GM18858 (cell line): ENCODE results near the gene KCNQ1.
A peak's percentile ranks its signal among the peaks of the same experiment; 100 is the strongest.

Experiments
- ATAC-seq: cut with Tn5 transposase; IDR thresholded peaks from one replicate; pipeline ENCODE4 v1.9.1; 2021; ENCODE audit not compliant: unreplicated experiment

KCNQ1 gene, protein sequence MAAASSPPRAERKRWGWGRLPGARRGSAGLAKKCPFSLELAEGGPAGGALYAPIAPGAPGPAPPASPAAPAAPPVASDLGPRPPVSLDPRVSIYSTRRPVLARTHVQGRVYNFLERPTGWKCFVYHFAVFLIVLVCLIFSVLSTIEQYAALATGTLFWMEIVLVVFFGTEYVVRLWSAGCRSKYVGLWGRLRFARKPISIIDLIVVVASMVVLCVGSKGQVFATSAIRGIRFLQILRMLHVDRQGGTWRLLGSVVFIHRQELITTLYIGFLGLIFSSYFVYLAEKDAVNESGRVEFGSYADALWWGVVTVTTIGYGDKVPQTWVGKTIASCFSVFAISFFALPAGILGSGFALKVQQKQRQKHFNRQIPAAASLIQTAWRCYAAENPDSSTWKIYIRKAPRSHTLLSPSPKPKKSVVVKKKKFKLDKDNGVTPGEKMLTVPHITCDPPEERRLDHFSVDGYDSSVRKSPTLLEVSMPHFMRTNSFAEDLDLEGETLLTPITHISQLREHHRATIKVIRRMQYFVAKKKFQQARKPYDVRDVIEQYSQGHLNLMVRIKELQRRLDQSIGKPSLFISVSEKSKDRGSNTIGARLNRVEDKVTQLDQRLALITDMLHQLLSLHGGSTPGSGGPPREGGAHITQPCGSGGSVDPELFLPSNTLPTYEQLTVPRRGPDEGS

DNA sequence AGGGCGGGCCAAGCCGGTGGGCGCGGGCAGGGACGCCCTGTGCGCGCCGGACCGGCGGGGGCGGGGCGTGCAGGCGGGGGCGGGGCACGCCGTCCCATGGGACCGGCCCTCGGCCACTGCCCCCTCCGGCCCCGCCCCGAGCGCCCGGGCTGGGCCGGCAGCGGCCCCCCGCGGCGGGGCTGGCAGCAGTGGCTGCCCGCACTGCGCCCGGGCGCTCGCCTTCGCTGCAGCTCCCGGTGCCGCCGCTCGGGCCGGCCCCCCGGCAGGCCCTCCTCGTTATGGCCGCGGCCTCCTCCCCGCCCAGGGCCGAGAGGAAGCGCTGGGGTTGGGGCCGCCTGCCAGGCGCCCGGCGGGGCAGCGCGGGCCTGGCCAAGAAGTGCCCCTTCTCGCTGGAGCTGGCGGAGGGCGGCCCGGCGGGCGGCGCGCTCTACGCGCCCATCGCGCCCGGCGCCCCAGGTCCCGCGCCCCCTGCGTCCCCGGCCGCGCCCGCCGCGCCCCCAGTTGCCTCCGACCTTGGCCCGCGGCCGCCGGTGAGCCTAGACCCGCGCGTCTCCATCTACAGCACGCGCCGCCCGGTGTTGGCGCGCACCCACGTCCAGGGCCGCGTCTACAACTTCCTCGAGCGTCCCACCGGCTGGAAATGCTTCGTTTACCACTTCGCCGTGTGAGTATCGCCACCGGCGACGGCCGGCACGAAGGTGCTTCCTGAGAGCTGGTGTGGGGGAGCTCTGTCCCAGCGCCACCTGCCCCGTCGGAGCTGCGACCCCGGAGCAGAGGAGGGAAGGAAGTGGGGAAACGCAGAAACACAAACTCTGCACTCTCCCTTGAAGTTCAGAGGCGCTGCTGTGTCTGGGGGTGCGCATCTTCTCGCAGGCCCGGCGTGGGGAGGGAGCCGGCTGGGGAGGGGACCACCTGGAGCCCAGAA is at the start of gene KCNQ1:
KCNQ1 (plus strand) TSS at position 188 of the 925 bp plus-strand sequence; CDS start at position 279, 91 bp downstream.
- ATAC-seq = no peak

- no peak for ATAC-seq
Observed at GRCh38 chr11:2395211-2395730, 49.5 kb upstream of the KCNQ1 start.

DNA sequence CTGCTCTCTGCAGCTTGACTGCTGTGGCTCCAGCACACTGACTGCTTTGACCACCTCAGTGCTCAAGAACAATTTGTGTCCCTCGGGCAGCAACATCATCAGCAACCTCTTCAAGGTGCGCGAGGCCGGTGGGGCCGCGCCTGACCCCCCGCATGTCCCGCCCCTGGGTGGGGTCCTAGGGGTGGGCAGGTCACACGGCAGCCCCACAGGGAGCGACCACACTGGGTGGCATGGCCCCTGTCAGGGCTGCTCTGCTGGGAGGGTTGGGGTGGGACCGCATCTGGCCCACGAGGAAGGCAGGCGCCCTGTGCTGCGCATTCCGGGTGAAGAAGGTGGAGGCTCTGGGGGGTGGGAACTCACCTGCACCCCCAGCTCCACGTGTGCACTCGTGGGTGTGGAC is 49.0 kb upstream of the KCNQ1 start:
- no peak for ATAC-seq

- no peak for ATAC-seq
Observed at GRCh38 chr11:2396471-2396870, 48.3 kb upstream of the KCNQ1 start.

GRCh38 chr11:2397005-2397404 is 47.8 kb upstream of the KCNQ1 start:
- ATAC-seq = no peak

DNA sequence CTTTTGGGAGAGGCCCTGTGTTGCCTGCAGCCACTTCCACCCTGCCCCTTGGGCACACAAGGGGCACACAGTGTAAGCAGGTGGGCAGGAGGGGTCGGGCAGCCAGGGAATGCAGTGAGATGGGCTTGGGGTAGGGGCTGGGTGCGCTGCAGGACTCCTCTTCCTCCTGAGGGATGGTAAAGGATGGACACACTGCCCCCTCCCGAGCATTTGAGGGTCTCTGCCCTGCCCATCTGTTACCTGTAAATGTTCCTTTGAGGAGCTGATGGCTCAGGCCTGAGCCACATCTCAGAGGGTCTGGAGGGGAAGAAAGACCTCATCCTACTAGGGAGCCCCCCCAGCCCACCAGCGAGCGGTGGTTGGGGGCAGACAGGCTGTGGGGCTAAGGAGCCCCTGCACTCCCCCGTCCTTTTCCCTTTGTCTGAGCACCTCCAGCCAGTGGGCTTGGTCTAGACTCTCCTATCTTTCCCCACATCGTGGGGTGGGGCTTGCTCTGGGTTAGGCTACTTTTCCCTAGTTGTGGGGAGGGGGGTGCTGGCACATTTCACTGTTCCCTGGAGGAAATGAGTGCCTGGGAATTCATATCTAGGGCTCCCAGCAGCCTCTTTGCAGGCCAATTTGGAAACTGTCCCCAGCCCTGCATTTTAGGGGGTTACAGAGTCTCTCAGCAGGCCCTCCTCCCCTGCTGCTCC is 46.0 kb upstream of the KCNQ1 start:
- no peak for ATAC-seq

DNA sequence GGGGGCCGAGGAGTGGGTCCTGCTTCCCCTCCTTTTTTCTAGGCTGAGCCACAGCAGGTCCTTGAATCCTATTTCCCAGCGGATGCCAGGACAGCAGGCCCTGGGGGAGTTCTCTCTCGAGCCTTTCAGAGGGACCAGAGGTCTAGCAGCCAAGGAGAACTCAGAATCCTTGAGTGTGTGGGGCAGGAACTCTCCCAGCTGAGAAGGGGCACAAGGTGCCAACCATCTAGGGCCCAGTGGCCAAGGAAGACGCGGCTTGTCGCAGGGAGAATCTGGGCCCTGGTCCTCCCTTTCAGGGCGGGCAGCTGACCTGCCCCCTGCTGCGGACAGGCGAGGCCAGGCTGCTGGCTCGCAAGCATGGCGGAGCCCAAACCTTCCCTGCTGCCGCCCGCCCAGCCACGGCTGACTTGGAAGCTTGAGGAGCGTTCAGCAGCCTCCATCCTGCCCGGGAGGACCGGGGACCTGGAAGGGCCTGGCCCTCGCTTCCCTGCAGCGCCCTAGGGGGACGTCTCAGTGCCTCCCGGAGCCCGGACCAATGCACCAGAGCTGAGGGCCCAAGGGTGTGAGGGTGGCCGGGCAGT is 45.2 kb upstream of the KCNQ1 start:
- ATAC-seq = peak; percentile 2

DNA sequence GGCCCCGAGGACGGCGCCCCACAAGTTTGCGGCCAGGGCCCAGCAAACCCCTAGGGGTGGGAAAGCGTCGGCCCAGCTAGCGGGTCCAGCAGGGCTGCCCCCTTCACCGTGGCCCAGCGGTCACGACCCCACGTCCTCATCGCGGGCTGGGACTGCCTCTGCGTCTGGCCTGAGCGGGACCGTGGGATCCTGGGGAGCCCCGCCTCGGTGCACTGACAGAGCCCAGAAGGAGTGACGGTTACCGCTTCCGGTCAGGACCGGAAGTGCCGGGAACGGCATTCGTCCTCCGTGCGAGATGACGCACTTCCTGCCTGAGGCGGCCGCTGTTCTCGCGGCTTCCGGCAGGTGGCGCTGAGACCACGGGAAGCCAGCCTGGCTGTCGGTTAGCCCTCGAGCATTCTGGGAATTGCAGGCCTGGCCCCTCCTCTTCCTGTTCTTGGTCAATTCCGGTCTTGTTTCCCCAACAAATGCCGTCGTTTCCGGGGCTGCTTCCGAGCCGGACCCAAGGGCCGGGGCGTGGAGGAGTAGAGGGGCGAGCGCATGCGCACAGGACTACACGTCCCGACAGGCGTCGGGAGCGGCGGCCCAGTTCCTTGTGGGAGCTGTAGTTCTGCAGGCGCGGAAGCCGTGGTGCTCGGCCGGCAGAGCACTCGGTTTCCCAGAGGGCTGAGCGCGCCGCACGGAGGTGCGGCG is 44.6 kb upstream of the KCNQ1 start, which contains the start of gene TSSC4:
TSSC4 (plus strand) TSS at position 682 of the 693 bp plus-strand sequence. CDS start 1,884 bp downstream, outside the sequence.
- peak; percentile 72 for ATAC-seq

- peak; percentile 18 for ATAC-seq
Observed at GRCh38 chr11:2400762-2401435, 43.9 kb upstream of the KCNQ1 start.

DNA sequence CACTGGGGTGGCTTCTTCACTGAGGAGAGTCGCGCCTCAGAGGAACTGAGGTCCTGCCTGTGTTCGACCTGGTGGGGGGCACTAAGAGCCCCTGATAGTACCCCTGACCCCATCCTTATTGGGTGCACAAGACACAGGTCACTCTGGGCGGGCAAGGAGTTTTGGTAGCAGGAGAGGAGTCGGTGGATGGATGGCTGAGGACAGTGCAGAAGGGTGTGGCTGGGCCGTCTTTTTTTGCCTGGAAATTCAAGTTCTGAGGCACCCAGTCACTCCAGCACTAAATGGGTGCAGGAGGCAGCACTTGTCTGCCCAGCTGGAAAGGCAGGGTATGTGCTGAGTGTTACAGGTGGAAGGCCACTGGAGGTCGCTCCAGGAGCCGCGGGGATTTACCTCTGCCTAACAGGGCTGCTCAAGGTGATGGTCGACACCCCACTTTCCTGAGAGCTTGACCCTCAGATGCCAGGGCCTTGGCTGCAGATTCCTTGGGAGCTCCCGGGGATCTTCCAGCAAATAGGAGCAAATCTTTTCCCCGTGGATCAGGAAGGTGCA is 43.3 kb upstream of the KCNQ1 start:
- ATAC-seq = no peak

DNA sequence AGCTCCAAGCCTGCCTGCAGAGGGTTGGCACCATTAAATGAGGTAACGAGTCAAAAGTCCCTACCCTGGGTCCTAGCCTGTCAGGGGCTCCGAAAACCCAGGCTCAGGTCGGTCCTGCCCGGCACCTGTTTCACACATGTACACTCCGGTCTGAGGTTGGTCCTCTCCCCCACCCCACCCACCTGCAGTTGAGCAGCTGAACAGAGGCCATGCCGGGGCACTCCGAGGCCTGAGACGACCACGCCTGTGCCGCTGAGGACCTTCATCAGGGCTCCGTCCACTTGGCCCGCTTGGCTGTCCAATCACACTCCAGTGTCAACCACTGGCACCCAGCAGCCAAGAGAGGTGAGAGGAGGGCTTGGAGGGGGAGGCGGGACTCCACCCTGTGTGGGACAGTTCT is 42.7 kb upstream of the KCNQ1 start:
- ATAC-seq = no peak

DNA sequence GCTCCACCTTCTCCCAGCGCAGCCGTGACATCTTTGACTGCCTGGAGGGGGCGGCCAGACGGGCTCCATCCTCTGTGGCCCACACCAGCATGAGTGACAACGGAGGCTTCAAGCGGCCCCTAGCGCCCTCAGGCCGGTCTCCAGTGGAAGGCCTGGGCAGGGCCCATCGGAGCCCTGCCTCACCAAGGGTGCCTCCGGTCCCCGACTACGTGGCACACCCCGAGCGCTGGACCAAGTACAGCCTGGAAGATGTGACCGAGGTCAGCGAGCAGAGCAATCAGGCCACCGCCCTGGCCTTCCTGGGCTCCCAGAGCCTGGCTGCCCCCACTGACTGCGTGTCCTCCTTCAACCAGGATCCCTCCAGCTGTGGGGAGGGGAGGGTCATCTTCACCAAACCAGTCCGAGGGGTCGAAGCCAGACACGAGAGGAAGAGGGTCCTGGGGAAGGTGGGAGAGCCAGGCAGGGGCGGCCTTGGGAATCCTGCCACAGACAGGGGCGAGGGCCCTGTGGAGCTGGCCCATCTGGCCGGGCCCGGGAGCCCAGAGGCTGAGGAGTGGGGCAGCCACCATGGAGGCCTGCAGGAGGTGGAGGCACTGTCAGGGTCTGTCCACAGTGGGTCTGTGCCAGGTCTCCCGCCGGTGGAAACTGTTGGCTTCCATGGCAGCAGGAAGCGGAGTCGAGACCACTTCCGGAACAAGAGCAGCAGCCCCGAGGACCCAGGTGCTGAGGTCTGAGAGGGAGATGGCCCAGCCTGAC is 41.7 kb upstream of the KCNQ1 start:
- no peak for ATAC-seq

GRCh38 chr11:2404735-2405196 is 40.0 kb upstream of the KCNQ1 start:
- no peak for ATAC-seq

DNA sequence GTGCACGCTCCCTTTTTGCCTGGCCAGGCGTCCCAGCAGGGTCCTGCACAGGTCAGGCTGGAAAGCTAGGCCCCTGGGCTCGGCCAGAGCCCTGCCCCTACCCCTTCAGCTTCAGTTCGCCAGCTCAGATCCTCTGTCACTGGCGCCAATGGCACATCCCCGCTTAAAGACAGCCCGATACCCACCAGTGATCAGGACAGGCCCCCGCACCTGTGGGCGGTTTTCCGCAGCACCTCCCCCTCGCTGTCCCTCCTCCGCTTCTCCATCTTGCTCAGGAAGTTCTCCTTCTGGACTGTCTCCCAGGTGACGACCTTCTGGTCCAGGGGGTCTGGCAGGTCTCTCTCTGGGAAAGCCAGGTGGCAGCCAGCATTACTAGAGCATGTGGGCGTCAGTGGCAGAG is 38.4 kb upstream of the KCNQ1 start:
- ATAC-seq = no peak

GRCh38 chr11:2406878-2407410 is 37.9 kb upstream of the KCNQ1 start:
- ATAC-seq = no peak

- ATAC-seq = no peak
Observed at GRCh38 chr11:2408671-2409070, 36.1 kb upstream of the KCNQ1 start.

- ATAC-seq = no peak
Observed at GRCh38 chr11:2409126-2409525, 35.7 kb upstream of the KCNQ1 start.
